ENCODE results near the gene TNS3.

Gene TNS3

DNA sequence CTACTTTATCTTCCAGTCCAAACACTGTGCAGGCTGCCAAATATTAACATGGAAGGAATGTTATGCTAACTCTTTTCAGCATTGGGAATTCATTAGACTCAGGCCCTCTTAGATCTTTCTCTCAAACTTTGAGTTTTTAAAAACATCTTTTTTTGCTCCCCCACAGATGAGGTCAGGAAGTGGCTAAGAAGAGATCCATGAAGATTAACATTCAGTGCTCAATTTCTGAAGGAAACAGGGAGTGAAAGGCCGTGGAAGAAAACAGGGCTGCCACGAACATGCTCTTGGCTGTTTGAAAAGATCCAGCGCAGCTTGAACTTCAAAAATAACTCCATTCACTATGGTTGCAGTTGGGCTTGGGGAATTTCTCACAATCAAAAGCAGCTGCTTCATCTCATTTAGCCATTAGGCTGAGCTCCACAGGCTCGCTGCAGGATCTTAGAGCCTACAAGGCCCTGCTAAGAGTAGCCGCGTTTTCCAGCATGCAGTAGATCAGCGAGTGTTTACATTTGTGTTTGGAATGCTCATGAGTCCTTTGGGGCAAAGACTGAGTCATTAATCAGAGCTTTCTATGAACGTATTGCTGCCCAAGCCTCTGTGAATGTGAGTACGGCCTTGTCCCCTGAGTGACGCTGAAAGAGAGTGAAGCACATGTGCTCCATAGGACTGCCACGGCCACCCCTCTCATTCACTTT is 41.2 kb upstream of the TNS3 start:
- H3K4me3 ChIP-seq (ENCODE audit: low read depth, low read length): no peak overlapping the region
- TF ChIP-seq MYC (IDR thresholded peaks at IDR 0.05; ENCODE audit: low read depth, low read length) (no peak), POLR2A (IDR thresholded peaks at IDR 0.05; ENCODE audit: extremely low read depth, insufficient read length) (no peak)
- TF ChIP-seq, protein P1, sequence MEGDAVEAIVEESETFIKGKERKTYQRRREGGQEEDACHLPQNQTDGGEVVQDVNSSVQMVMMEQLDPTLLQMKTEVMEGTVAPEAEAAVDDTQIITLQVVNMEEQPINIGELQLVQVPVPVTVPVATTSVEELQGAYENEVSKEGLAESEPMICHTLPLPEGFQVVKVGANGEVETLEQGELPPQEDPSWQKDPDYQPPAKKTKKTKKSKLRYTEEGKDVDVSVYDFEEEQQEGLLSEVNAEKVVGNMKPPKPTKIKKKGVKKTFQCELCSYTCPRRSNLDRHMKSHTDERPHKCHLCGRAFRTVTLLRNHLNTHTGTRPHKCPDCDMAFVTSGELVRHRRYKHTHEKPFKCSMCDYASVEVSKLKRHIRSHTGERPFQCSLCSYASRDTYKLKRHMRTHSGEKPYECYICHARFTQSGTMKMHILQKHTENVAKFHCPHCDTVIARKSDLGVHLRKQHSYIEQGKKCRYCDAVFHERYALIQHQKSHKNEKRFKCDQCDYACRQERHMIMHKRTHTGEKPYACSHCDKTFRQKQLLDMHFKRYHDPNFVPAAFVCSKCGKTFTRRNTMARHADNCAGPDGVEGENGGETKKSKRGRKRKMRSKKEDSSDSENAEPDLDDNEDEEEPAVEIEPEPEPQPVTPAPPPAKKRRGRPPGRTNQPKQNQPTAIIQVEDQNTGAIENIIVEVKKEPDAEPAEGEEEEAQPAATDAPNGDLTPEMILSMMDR (IDR thresholded peaks at IDR 0.05; ENCODE audit: low read depth, low read length): no peak
- TF ChIP-seq, protein P2, sequence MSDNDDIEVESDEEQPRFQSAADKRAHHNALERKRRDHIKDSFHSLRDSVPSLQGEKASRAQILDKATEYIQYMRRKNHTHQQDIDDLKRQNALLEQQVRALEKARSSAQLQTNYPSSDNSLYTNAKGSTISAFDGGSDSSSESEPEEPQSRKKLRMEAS (IDR thresholded peaks at IDR 0.05; ENCODE audit: low read depth, low read length): no peak
- no peak for DNase-seq (ENCODE audit: low read depth)

DNA sequence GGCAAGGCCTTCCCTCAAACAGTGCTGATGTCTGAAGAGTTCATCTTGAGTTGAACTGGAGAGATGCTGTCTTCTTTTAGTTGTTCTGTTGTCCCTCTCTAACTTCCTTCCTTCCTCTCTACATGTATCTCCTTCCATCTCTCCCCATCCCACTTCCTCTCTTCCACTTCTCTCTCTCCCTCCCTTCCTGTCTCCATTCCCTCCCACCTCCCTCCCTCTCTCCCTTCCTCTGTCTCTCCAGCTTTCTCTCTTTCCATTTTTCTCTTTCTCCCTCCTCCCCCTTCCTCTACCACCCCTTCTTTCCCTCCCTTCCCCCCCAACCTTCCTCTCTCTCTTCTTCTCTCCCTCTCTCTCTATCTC is 40.7 kb upstream of the TNS3 start:
- no peak for DNase-seq (ENCODE audit: low read depth)
- no peak overlapping the region for H3K4me3 ChIP-seq (ENCODE audit: low read depth, low read length)
- TF ChIP-seq MYC (IDR thresholded peaks at IDR 0.05; ENCODE audit: low read depth, low read length): no peak
- no peak for TF ChIP-seq POLR2A (IDR thresholded peaks at IDR 0.05; ENCODE audit: extremely low read depth, insufficient read length)
- TF ChIP-seq, protein P1 (IDR thresholded peaks at IDR 0.05; ENCODE audit: low read depth, low read length): no peak
- TF ChIP-seq, protein P2 (IDR thresholded peaks at IDR 0.05; ENCODE audit: low read depth, low read length): no peak

DNA sequence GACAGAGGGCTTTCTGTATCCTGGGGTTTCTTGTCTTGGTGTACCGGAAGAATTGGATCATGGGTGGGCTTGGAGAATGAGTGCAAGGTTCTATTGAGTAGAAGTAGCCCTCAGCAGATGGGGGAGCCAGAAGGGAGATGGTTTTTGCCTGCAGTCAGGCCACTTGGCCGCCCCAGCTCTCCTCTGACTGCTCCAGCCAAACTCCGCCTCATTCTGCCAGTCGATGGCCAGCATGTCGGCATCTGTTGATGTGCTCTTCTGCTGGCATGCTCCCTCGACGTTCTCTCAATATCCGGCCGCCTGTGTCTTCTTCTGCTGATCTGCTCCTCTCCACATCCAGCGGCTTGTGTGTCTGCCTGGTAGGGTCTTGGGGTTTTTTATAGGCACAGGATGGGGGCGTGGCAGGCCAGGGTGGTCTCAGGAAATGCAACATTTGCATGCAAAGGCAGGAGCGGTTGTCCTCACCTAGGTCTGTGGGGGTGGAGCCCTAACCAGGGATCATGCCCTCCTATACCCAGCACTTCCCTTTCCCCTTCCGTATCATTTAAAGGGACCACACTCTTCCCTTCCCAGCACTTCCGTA is 40.2 kb upstream of the TNS3 start:
- no peak overlapping the region for H3K4me3 ChIP-seq (ENCODE audit: low read depth, low read length)
- no peak for TF ChIP-seq POLR2A (IDR thresholded peaks at IDR 0.05; ENCODE audit: extremely low read depth, insufficient read length)
- TF ChIP-seq MYC (IDR thresholded peaks at IDR 0.05; ENCODE audit: low read depth, low read length): no peak
- TF ChIP-seq, protein P2 (IDR thresholded peaks at IDR 0.05; ENCODE audit: low read depth, low read length): no peak
- TF ChIP-seq, protein P1 (IDR thresholded peaks at IDR 0.05; ENCODE audit: low read depth, low read length): no peak
- DNase-seq (ENCODE audit: low read depth): no peak

DNA sequence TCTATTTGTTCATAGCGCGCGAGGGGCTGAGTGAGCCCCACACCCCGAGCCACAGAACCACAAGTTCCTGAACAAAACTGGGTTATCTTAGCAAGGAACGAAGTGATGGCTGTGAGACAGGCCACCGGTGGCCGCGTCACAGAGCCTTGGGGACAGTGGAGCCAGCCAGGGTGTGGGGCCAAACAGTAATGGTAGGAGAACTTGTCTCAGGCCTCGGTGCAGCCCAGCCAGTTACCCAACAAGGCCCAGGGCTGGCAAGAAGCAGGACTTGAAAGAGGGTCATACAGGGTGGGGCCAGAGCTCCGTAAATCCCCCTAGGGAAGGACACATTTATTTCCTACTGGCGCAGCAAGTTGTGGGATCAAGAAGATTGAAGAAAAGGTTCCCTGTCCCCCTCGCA is 39.4 kb upstream of the TNS3 start:
- no peak for DNase-seq (ENCODE audit: low read depth)
- H3K4me3 ChIP-seq (ENCODE audit: low read depth, low read length): no peak overlapping the region
- TF ChIP-seq, protein P2 (IDR thresholded peaks at IDR 0.05; ENCODE audit: low read depth, low read length): no peak
- no peak for TF ChIP-seq MYC (IDR thresholded peaks at IDR 0.05; ENCODE audit: low read depth, low read length)
- TF ChIP-seq, protein P1 (IDR thresholded peaks at IDR 0.05; ENCODE audit: low read depth, low read length): no peak

DNA sequence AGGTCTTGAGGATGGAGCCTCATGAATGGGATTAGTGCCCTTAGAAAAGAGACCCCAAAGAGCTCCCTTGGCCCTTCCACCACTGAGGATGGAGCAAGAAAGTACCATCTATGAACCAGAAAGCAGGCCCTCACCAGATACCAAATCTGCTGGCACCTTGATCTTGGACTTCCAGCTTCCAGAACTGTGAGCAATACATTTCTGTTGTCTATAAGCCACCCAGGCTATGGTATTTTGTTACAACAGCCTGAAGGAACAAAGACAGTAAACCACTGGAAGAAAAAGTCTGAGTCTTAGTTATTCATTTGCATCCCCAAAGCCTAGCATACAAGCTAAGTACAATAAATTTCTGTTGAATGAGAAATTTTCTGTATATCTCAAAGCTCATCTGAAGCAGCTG is 37.9 kb upstream of the TNS3 start:
- no peak for DNase-seq (ENCODE audit: low read depth)
- no peak overlapping the region for H3K4me3 ChIP-seq (ENCODE audit: low read depth, low read length)
- TF ChIP-seq, protein P2 (IDR thresholded peaks at IDR 0.05; ENCODE audit: low read depth, low read length): no peak
- TF ChIP-seq, protein P1 (IDR thresholded peaks at IDR 0.05; ENCODE audit: low read depth, low read length): no peak
- no peak for TF ChIP-seq POLR2A (IDR thresholded peaks at IDR 0.05; ENCODE audit: extremely low read depth, insufficient read length)
- no peak for TF ChIP-seq MYC (IDR thresholded peaks at IDR 0.05; ENCODE audit: low read depth, low read length)
